ENCODE results near the gene SETD7.

The SETD7 gene

GRCh38 chr4:139550724-139551429 lies 5.1 kb downstream of the SETD7 start:
- DNase-seq, result no peak
- Mint-ChIP-seq H3K27ac (peak overlapping the region; percentile 37), H3K27me3 (no peaks in the 10 kb centered on the region), H3K4me3 (no peak overlapping the region), H3K9me3 (no peaks in the 10 kb centered on the region), H3K4me1 (peaks cover 17 to 42% of the 10 kb centered on the region in 2 donors), H3K36me3 (peaks cover 5 to 18% of the 10 kb centered on the region in 2 donors)
- no peak for ATAC-seq (replicated peaks)

GRCh38 chr4:139547979-139548378 lies 8.0 kb downstream of the SETD7 start:
- ATAC-seq (replicated peaks) (no peak), DNase-seq (no peak)
- no peaks in the 10 kb centered on the region for H3K9me3 Mint-ChIP-seq
- no peaks in the 10 kb centered on the region for H3K27me3 Mint-ChIP-seq
- H3K36me3 Mint-ChIP-seq, result peaks cover 9 to 23% of the 10 kb centered on the region in 2 donors
- no peak overlapping the region for H3K27ac Mint-ChIP-seq
- H3K4me3 Mint-ChIP-seq, result no peak overlapping the region
- H3K4me1 Mint-ChIP-seq, result peaks cover 13 to 18% of the 10 kb centered on the region in 2 donors

- H3K4me1 Mint-ChIP-seq, result no peaks in the 10 kb centered on the region
- no peak overlapping the region for H3K27ac Mint-ChIP-seq
- ATAC-seq (replicated peaks), result no peak
- peaks cover 14 to 28% of the 10 kb centered on the region in 2 donors for H3K36me3 Mint-ChIP-seq
- no peak overlapping the region for H3K4me3 Mint-ChIP-seq
- no peak for DNase-seq
- no peaks in the 10 kb centered on the region for H3K27me3 Mint-ChIP-seq
- no peaks in the 10 kb centered on the region for H3K9me3 Mint-ChIP-seq
Measured at GRCh38 chr4:139540632-139541031, 15.4 kb downstream of the SETD7 start.

GRCh38 chr4:139540161-139540560 lies 15.9 kb downstream of the SETD7 start:
- H3K36me3 Mint-ChIP-seq, result peaks cover 14 to 26% of the 10 kb centered on the region in 2 donors
- H3K27me3 Mint-ChIP-seq, result no peaks in the 10 kb centered on the region
- DNase-seq, result no peak
- no peak overlapping the region for H3K4me3 Mint-ChIP-seq
- no peak for ATAC-seq (replicated peaks)
- no peaks in the 10 kb centered on the region for H3K9me3 Mint-ChIP-seq
- H3K4me1 Mint-ChIP-seq, result no peaks in the 10 kb centered on the region
- H3K27ac Mint-ChIP-seq, result no peak overlapping the region

- Mint-ChIP-seq H3K4me3 (no peak overlapping the region), H3K4me1 (no peaks in the 10 kb centered on the region), H3K9me3 (no peaks in the 10 kb centered on the region), H3K27me3 (no peaks in the 10 kb centered on the region), H3K36me3 (peaks cover 15 to 32% of the 10 kb centered on the region in 2 donors), H3K27ac (no peak overlapping the region)
- ATAC-seq (replicated peaks) (no peak), DNase-seq (no peak)
Measured at GRCh38 chr4:139537292-139537691, 18.7 kb downstream of the SETD7 start.

GRCh38 chr4:139535871-139536234 lies 20.2 kb downstream of the SETD7 start:
- no peak overlapping the region for H3K4me3 Mint-ChIP-seq
- DNase-seq (no peak), ATAC-seq (replicated peaks) (no peak)
- peaks cover 5% of the 10 kb centered on the region in 2 donors for H3K4me1 Mint-ChIP-seq
- H3K27me3 Mint-ChIP-seq, result no peaks in the 10 kb centered on the region
- H3K36me3 Mint-ChIP-seq, result peaks cover 16 to 26% of the 10 kb centered on the region in 2 donors
- H3K27ac Mint-ChIP-seq, result no peak overlapping the region
- no peaks in the 10 kb centered on the region for H3K9me3 Mint-ChIP-seq

- H3K27ac Mint-ChIP-seq, result no peak overlapping the region
- no peaks in the 10 kb centered on the region for H3K9me3 Mint-ChIP-seq
- ATAC-seq (replicated peaks) (no peak), DNase-seq (no peak)
- H3K27me3 Mint-ChIP-seq, result no peaks in the 10 kb centered on the region
- H3K4me1 Mint-ChIP-seq, result peaks cover 5 to 6% of the 10 kb centered on the region in 2 donors
- peaks cover 14 to 26% of the 10 kb centered on the region in 2 donors for H3K36me3 Mint-ChIP-seq
- H3K4me3 Mint-ChIP-seq, result no peak overlapping the region
Measured at GRCh38 chr4:139535228-139535870, 20.7 kb downstream of the SETD7 start.

- Mint-ChIP-seq H3K27ac (no peak overlapping the region), H3K9me3 (no peaks in the 10 kb centered on the region), H3K4me1 (peaks cover 5 to 6% of the 10 kb centered on the region in 2 donors), H3K27me3 (no peaks in the 10 kb centered on the region), H3K4me3 (no peak overlapping the region), H3K36me3 (peaks cover 10 to 21% of the 10 kb centered on the region in 2 donors)
- ATAC-seq (replicated peaks), result no peak
- no peak for DNase-seq
Measured at GRCh38 chr4:139534287-139534950, 21.6 kb downstream of the SETD7 start.

- H3K27ac Mint-ChIP-seq, result no peak overlapping the region
- no peak overlapping the region for H3K4me3 Mint-ChIP-seq
- DNase-seq (no peak), ATAC-seq (replicated peaks) (no peak)
- peaks cover 5 to 6% of the 10 kb centered on the region in 2 donors for H3K4me1 Mint-ChIP-seq
- no peaks in the 10 kb centered on the region for H3K27me3 Mint-ChIP-seq
- H3K9me3 Mint-ChIP-seq, result no peaks in the 10 kb centered on the region
- peaks cover 13 to 29% of the 10 kb centered on the region in 2 donors for H3K36me3 Mint-ChIP-seq
Measured at GRCh38 chr4:139533511-139533910, 22.5 kb downstream of the SETD7 start.

GRCh38 chr4:139532947-139533346 lies 23.1 kb downstream of the SETD7 start:
- Mint-ChIP-seq H3K27me3 (no peaks in the 10 kb centered on the region), H3K4me1 (peaks cover 5 to 6% of the 10 kb centered on the region in 2 donors), H3K27ac (no peak overlapping the region), H3K9me3 (no peaks in the 10 kb centered on the region), H3K4me3 (no peak overlapping the region), H3K36me3 (peaks cover 14 to 34% of the 10 kb centered on the region in 2 donors)
- ATAC-seq (replicated peaks) (no peak), DNase-seq (no peak)

GRCh38 chr4:139530833-139531427 lies 25.1 kb downstream of the SETD7 start:
- ATAC-seq (replicated peaks), result peak; percentile 49 to 61
- DNase-seq, result peak; percentile 8
- Mint-ChIP-seq H3K36me3 (peaks cover 18 to 33% of the 10 kb centered on the region in 2 donors), H3K9me3 (no peaks in the 10 kb centered on the region), H3K4me1 (peaks cover 5 to 6% of the 10 kb centered on the region in 2 donors), H3K4me3 (no peak overlapping the region), H3K27ac (no peak overlapping the region), H3K27me3 (no peaks in the 10 kb centered on the region)

GRCh38 chr4:139528377-139529005 lies 27.5 kb downstream of the SETD7 start:
- H3K36me3 Mint-ChIP-seq, result peaks cover 20 to 49% of the 10 kb centered on the region in 2 donors
- H3K27me3 Mint-ChIP-seq, result no peaks in the 10 kb centered on the region
- H3K9me3 Mint-ChIP-seq, result no peaks in the 10 kb centered on the region
- DNase-seq (no peak), ATAC-seq (replicated peaks) (no peak)
- H3K4me1 Mint-ChIP-seq, result peaks cover 11% of the 10 kb centered on the region in 2 donors
- no peak overlapping the region for H3K4me3 Mint-ChIP-seq
- no peak overlapping the region for H3K27ac Mint-ChIP-seq

- H3K4me3 Mint-ChIP-seq, result no peak overlapping the region
- peaks cover 14 to 15% of the 10 kb centered on the region in 2 donors for H3K4me1 Mint-ChIP-seq
- ATAC-seq (replicated peaks) (no peak), DNase-seq (no peak)
- H3K9me3 Mint-ChIP-seq, result no peaks in the 10 kb centered on the region
- H3K27ac Mint-ChIP-seq, result no peak overlapping the region
- no peaks in the 10 kb centered on the region for H3K27me3 Mint-ChIP-seq
- peaks cover 27 to 51% of the 10 kb centered on the region in 2 donors for H3K36me3 Mint-ChIP-seq
Measured at GRCh38 chr4:139526928-139527327, 29.1 kb downstream of the SETD7 start.

- Mint-ChIP-seq H3K4me3 (no peak overlapping the region), H3K27ac (no peak overlapping the region), H3K9me3 (no peaks in the 10 kb centered on the region), H3K27me3 (no peaks in the 10 kb centered on the region), H3K4me1 (peaks cover 8 to 12% of the 10 kb centered on the region in 2 donors), H3K36me3 (peaks cover 32 to 51% of the 10 kb centered on the region in 2 donors)
- DNase-seq (no peak), ATAC-seq (replicated peaks) (no peak)
Measured at GRCh38 chr4:139525414-139525813, 30.6 kb downstream of the SETD7 start.

All from stimulated activated naive B cell treated with anti-CD40 and anti-IgM and Interleukin-4, amounts not matched to agents 10 μg/mL and 1 μg/mL and 100 μg/mL, for 72 hours (primary cell).